SU-DHL-6 (cell line): Measurements from ENCODE around the gene UTS2B.

Experiments used
- EZH2phosphoT487 ChIP-seq: fragments of 200-600 bp; sonication (generic), shearing (Covaris generic); conservative IDR thresholded peaks from 2 replicates; pipeline ENCODE4 v1.6.1; 2018; ENCODE audit warnings: mild to moderate bottlenecking, antibody characterized with exemption, low read length, moderate library complexity, mixed read lengths
- TF ChIP-seq, protein P1 (sequence below): fragments of 200-600 bp; sonication (generic); IDR thresholded peaks from one replicate; pipeline ENCODE4 v1.5.1; 2017; ENCODE audit warnings: antibody characterized with exemption, mild to moderate bottlenecking, low read length, moderate library complexity; ENCODE audit not compliant: insufficient read depth, poor library complexity, severe bottlenecking

DNA sequence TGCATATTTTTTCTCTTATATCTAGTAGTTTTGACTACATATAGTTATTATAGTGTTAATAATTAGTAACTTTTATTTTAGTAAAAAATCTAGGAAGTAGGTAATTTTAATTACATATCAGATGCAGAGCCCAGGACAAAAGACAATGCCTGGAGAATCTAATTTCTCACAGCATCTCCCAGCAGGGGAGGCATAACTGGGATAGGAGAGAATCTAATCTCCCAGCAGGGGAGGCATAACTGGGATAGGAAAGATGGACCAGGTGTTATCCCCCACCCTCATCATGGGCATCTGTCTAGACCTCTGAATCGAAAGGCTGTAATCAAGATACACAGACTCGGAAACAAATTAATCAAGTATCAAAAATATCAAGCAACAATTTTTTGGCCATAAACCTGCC, 73.0 kb downstream of the UTS2B start:
- TF ChIP-seq, protein P1, sequence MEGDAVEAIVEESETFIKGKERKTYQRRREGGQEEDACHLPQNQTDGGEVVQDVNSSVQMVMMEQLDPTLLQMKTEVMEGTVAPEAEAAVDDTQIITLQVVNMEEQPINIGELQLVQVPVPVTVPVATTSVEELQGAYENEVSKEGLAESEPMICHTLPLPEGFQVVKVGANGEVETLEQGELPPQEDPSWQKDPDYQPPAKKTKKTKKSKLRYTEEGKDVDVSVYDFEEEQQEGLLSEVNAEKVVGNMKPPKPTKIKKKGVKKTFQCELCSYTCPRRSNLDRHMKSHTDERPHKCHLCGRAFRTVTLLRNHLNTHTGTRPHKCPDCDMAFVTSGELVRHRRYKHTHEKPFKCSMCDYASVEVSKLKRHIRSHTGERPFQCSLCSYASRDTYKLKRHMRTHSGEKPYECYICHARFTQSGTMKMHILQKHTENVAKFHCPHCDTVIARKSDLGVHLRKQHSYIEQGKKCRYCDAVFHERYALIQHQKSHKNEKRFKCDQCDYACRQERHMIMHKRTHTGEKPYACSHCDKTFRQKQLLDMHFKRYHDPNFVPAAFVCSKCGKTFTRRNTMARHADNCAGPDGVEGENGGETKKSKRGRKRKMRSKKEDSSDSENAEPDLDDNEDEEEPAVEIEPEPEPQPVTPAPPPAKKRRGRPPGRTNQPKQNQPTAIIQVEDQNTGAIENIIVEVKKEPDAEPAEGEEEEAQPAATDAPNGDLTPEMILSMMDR = no peak
- no peak for TF ChIP-seq EZH2phosphoT487
